Activated CD4-positive, alpha-beta T cell treated with anti-CD3 and anti-CD28 coated beads, Interleukin-2, amount 50 U/mL, for 4 hours (primary cell): ENCODE results near the gene TTC17.
"Not testable (repeated sequence)": the region's sequence is repeated elsewhere in the genome, so short reads cannot be mapped to it uniquely, and the experiment has no call there.

Experiments
- DNase-seq, 2 experiments: peaks; one replicate each; pipeline ENCODE4 v3.0.0-alpha.2; 2020

TTC17 gene, protein sequence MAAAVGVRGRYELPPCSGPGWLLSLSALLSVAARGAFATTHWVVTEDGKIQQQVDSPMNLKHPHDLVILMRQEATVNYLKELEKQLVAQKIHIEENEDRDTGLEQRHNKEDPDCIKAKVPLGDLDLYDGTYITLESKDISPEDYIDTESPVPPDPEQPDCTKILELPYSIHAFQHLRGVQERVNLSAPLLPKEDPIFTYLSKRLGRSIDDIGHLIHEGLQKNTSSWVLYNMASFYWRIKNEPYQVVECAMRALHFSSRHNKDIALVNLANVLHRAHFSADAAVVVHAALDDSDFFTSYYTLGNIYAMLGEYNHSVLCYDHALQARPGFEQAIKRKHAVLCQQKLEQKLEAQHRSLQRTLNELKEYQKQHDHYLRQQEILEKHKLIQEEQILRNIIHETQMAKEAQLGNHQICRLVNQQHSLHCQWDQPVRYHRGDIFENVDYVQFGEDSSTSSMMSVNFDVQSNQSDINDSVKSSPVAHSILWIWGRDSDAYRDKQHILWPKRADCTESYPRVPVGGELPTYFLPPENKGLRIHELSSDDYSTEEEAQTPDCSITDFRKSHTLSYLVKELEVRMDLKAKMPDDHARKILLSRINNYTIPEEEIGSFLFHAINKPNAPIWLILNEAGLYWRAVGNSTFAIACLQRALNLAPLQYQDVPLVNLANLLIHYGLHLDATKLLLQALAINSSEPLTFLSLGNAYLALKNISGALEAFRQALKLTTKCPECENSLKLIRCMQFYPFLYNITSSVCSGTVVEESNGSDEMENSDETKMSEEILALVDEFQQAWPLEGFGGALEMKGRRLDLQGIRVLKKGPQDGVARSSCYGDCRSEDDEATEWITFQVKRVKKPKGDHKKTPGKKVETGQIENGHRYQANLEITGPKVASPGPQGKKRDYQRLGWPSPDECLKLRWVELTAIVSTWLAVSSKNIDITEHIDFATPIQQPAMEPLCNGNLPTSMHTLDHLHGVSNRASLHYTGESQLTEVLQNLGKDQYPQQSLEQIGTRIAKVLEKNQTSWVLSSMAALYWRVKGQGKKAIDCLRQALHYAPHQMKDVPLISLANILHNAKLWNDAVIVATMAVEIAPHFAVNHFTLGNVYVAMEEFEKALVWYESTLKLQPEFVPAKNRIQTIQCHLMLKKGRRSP

GRCh38 chr11:43358801-43359421, at the start of gene TTC17:
Gene TTC17, plus strand, starts transcription at chr11:43358920. Its CDS starts 35 bp downstream, at chr11:43358955.
- peak; percentile 90 to 92 for DNase-seq

- DNase-seq, result peak; percentile 91
Measured at GRCh38 chr11:43311791-43312607, 46.7 kb upstream of the TTC17 start, which contains the start of gene API5. Gene API5, plus strand, starts transcription at chr11:43311996. Its CDS starts 132 bp downstream, at chr11:43312128.

DNA sequence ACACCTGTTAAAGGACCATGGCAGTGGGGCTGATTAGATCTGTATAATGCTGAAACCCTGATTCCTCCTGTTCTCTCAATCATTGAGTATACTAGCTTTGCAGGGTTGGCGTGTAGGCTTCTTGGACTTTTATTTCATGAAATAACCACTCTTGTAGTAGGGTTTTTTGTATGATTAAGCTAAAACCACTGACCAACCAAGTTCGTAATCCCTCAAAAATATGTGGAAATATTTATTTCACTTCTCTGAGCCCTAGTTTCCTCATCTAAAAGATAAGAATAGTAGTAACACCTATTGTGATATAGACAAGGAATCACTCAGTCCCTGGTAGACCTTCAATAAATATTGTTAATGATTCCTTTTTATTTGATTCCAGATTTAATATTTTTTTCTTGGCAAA, 42.8 kb upstream of the TTC17 start:
- DNase-seq, result no peak

DNA sequence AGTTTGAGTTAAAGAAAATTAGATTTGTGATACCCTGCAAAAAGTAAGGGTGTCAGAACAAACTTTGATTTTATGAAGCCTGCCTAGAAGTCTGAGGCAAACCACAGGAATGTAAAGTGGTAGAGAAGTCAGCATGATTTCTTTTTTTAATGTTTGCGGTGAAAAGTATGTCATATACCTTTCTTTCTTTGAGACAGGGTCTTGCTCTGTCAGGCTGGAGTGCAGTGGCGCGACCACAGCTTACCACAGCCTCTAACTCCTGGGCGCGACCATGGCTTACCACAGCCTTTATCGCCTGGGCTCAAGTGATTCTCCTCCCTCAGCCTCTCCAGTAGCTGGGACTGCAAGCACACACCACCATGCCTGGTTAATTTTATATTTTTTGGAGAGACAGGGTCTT, 42.3 kb upstream of the TTC17 start:
- DNase-seq, result no peak

DNA sequence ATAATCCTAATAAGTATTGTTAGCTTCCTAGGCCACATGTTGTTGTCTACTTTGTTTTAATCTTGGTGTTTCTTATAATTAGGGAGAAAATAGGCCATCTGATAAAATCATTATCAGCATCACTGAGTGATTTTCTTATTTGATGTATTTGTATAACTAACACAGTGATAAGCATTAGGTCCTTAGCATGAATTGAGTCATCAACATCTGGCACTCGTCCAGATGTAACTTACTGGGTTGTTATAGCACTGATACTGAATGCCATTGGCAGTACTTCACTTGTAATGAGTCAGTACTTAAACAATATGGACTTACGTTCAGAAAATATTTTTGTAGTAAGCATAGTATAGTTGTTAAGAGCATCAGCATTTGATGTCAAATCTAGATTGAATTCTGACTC, 30.7 kb upstream of the TTC17 start:
- no peak for DNase-seq

DNA sequence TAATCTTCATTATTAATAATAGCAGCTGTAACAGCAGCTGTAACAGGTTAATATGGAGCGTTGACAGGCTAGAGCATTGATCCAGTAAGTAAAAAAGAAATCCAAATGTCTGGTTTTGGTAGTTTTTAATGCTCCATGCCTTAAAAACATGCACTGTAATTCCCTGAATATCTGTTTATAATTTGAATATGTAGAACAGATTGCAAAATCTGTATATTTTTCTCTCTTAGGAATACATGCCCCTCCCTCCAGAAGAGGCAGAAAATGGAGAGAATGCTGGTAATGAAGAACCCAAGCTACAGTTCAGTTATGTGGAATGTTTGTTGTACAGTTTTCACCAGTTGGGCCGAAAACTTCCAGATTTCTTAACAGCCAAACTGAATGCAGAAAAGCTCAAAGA, 30.2 kb upstream of the TTC17 start:
- no peak for DNase-seq

DNA sequence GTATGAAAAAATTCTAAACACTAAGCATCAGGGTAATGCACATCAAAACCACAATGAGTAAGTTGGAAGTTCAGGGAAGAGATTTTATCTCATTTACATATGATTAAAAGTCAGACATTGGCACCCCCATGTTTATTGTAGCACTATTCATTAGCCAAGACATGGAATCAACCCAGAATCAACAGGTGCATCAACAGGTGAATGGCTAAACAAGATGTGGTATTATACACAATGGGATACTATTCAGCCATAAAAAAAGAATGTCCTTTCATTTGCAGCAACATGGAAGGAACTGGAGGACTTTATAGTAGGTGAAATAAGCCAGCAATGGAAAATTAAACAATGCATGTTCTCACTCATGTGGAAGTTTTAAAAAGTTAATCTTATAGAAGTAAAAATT, 17.6 kb upstream of the TTC17 start:
- DNase-seq, result no peak

GRCh38 chr11:43351426-43351825, 7.3 kb upstream of the TTC17 start:
- not testable (repeated sequence) for DNase-seq

- DNase-seq, result no peak
Measured at GRCh38 chr11:43354311-43354710, 4.4 kb upstream of the TTC17 start.

GRCh38 chr11:43356336-43356735, 2.4 kb upstream of the TTC17 start:
- no peak for DNase-seq

- no peak for DNase-seq
Measured at GRCh38 chr11:43358279-43358800, 380 bp upstream of the TTC17 start.

DNA sequence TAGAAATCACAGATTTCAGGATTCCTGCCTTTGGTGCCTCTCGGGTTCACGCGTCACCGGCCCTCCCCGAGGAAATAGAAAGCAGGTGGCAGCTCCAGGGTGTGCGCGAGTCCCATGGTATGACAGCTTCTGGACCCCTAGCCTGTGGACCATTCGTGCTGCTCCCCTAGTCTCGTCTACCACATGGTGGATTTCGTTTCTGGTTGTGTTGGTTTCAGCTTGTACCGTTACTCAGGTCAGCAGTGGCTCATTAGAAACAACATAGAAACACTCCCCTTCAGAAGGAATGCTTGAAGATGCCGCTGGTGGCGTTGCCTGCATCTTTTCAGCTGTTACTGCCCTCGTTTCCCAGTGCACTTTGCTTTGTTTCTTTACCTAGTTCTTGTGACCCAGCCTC, 700 bp downstream of the TTC17 start:
- DNase-seq, result no peak

DNA sequence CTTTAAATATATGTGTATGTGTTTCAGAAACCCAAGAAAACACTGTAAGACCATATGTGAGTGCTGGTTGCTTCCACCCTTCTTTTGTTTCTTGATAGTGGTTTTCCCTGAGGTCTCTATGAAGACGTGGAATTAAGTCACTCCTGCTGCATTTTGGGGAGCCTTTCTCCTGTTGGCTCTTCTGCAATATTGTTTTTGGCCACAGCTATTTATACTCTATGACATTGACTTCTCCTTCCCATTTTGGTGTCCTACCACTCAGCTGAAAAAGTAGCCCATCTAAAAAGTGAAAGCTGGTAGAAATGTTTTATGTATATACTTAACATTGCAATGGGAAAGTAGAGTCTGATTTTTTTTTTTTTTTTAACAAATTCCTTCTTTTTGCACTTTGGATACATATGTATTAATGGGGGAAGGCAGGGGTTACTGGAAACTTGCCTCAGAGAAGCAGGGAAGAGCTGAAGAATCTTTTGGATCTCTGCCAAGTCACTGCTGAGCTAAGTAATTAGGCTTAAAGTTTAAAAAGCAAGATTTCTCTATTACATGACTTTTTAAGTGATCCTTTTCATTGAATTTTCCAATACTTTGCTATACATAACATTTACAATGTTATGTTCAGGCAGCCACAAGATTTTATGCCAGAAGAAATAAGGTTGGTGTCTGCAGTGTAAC, 1.8 kb downstream of the TTC17 start:
- no peak for DNase-seq

DNA sequence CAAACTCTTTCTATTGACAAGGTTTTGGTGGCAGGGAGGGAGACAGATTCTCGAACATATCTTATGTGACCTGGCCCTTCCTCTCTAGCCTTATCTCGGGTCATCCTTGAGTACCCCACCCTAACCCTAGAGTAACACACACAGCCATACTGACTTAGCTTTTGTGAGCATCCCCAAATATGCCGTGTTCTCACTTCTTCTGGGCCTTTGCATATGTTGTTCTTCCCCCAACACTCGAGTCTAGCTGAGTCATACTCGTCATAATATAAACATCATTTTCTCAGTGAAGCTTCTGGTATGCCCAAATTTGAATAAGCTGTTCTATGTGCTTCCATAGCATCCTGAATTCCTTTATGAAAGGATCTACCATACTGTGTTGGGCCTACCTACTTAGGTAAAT, 8.0 kb downstream of the TTC17 start:
- no peak for DNase-seq

- DNase-seq, result no peak
Measured at GRCh38 chr11:43367382-43368178, 8.9 kb downstream of the TTC17 start.

GRCh38 chr11:43376065-43376464, 17.3 kb downstream of the TTC17 start:
- no peak for DNase-seq

DNA sequence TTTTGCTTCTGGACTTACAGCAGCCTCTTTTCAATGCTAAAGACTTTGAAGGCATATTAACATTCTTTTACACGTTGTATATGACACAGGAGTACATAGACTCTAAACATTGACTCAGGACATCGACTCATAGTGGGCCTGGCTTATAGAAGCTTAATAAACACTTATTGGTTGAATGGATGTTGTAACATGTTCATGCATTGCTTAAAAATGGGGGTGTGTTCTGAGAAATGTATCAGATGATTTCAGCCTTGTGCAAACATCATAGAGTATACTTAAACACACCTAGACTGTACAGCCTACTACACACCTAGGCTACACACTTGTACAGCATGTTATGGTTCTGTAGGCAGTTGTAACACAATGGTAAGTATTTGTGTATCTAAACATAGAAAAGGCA, 17.9 kb downstream of the TTC17 start:
- DNase-seq, result no peak

- DNase-seq, result no peak
Measured at GRCh38 chr11:43377389-43377788, 18.7 kb downstream of the TTC17 start.

DNA sequence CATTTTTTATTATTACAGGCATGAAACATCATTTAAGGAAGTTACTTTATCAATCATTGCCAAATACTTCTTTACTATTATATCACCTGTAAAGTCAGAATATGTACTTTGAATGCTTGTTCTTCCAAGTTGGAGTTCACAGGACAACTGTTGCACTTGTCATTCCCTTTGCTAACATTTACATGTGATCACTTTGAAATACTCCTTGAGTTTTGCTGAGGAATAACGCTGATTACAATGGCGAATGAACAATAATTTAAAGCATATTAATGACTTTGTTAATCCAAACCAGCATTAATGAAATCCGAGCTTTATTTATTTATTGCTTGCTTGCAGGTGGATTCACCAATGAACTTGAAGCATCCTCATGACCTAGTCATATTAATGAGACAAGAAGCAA, 20.2 kb downstream of the TTC17 start:
- no peak for DNase-seq

GRCh38 chr11:43381802-43382201, 23.1 kb downstream of the TTC17 start:
- no peak for DNase-seq
